Endothelial cell of umbilical vein (primary cell): ENCODE measurements around the gene DCLK3.

Experiments used
- CTCF ChIP-seq, 2 donors: IDR thresholded peaks; 1 replicate in 1 of 2; 2 replicates in 1 of 2; pipeline ENCODE4 v1.5.1; 2011; ENCODE audit warnings: low read length in 2 of 2, mild to moderate bottlenecking in 2 of 2, moderate library complexity in 2 of 2, control low read depth in 1 of 2, inconsistent platforms in 1 of 2, low read depth in 1 of 2; ENCODE audit not compliant: insufficient read depth in 1 of 2; ENCODE audit errors: extremely low read depth in 1 of 2
- MYC ChIP-seq: IDR thresholded peaks from one replicate; pipeline ENCODE4 v1.6.1; 2011; ENCODE audit warnings: mild to moderate bottlenecking, low read depth, low read length

GRCh38 chr3:36771931-36772330 lies 7.6 kb upstream of the DCLK3 start:
- no peak for TF ChIP-seq CTCF (IDR thresholded peaks at IDR 0.05; ENCODE audit: extremely low read depth in 1 of 2, insufficient read depth in 1 of 2, low read depth in 1 of 2, low read length in 2 of 2)
- TF ChIP-seq MYC: no peak
